Upper lobe of left lung (tissue), 6 donors: Measurements from ENCODE around the gene PREP. TPM values are rescaled to one million over a fixed set of nuclear protein-coding genes. Genes with fewer than 3 reads are reported as not detected.
A peak's percentile ranks its signal among the peaks of the same experiment; 100 is the strongest.

Source experiments
- ATAC-seq, 2 donors: fragments of 200-7000 bp; cut with Tn5 transposase; one replicate each; pipeline ENCODE4 v1.9.1; 2022; ENCODE audit warnings: mild to moderate bottlenecking in 2 of 2, moderate library complexity in 2 of 2; ENCODE audit not compliant: low FRiP score in 2 of 2
- DNase-seq, 2 donors: peaks; one replicate each; pipeline ENCODE4 v3.0.0-alpha.2; 2019 to 2020
- H3K27ac ChIP-seq, 4 donors: fragments of 200-600 bp; sonication (generic); one replicate each; pipeline ENCODE4 v1.5.1; 2016 to 2019
- H3K27me3 ChIP-seq, 4 donors: fragments of 200-600 bp; sonication (generic); one replicate each; pipeline ENCODE4 v1.5.1; 2017 to 2019
- H3K36me3 ChIP-seq, 4 donors: fragments of 200-600 bp; sonication (generic); one replicate each; pipeline ENCODE4 v1.5.1; 2016 to 2019
- H3K4me1 ChIP-seq, 4 donors: fragments of 200-600 bp; sonication (generic); one replicate each; pipeline ENCODE4 v1.5.1; 2018 to 2019
- H3K4me3 ChIP-seq, 4 donors: fragments of 200-600 bp; sonication (generic); one replicate each; pipeline ENCODE4 v1.5.1; 2017 to 2019; ENCODE audit warnings: mild to moderate bottlenecking in 2 of 4, moderate library complexity in 1 of 4
- H3K9me3 ChIP-seq, 4 donors: fragments of 200-600 bp; sonication (generic); one replicate each; pipeline ENCODE4 v1.5.1; 2018 to 2019
- CTCF ChIP-seq, 6 experiments: fragments of 450-650 bp in 4 of 6; fragments of 200-600 bp in 2 of 6; sonication (generic) in 2 of 6; IDR thresholded peaks; one replicate each; pipeline ENCODE4 v1.5.1; 2016 to 2019; ENCODE audit warnings: antibody characterized with exemption in 6 of 6
- EP300 ChIP-seq, 4 donors: sonication (generic); formaldehyde crosslinking; IDR thresholded peaks; one replicate each; pipeline ENCODE4 v1.5.1; 2017; ENCODE audit warnings: antibody characterized with exemption in 4 of 4, control low read depth in 2 of 4
- POLR2A ChIP-seq, 4 donors: fragments of 450-650 bp; IDR thresholded peaks; one replicate each; pipeline ENCODE4 v1.5.1; 2016 to 2017; ENCODE audit warnings: antibody characterized with exemption in 4 of 4, mild to moderate bottlenecking in 2 of 4
- POLR2AphosphoS5 ChIP-seq, 2 donors: sonication (generic); formaldehyde crosslinking; IDR thresholded peaks; one replicate each; pipeline ENCODE4 v1.5.1; 2017; ENCODE audit warnings: antibody characterized with exemption in 2 of 2
- WGBS, 2 donors: methylation state at CpG; one replicate each; pipeline ENCODE4 v1.1.5; 2017 to 2018; 5-methylcytosine and 5-hydroxymethylcytosine counted together
- total RNA-seq, 6 donors: library from RNA; depleted of rRNA in 4 of 6; stranded (reverse); fragments of >200 nt in 4 of 6; gene quantifications; one replicate each; pipeline versions ENCODE4 v1.1.0 to v1.2.1, GENCODE V29; 2016 to 2021
- donor health status: DM: no; HTN: no; CAD: no; lungs with moderate emphysema.
- donor health status: DM: no; HTN: yes; CAD: no; lungs with severe emphysema.

PREP gene
- total RNA-seq, 6 donors from 2014 or later, result 12.1 to 31.0 (median 28.9) TPM

GRCh38 chr6:105320271-105320670 is 82.6 kb downstream of the PREP start:
- Histone ChIP-seq H3K27me3 (no peaks in the 10 kb centered on the region), H3K9me3 (no peaks in the 10 kb centered on the region), H3K27ac (no peak overlapping the region), H3K36me3 (peaks cover 0 to 41% (median 19%) of the 10 kb centered on the region in 4 donors), H3K4me1 (peaks cover 0 to 13% (median 2%) of the 10 kb centered on the region in 4 donors), H3K4me3 (no peak overlapping the region)
- ATAC-seq (no peak), DNase-seq (no peak)
- no peak for TF ChIP-seq POLR2A (IDR thresholded peaks at IDR 0.05)
- no peak for TF ChIP-seq CTCF (IDR thresholded peaks at IDR 0.05)
- TF ChIP-seq POLR2AphosphoS5 (IDR thresholded peaks at IDR 0.05), result no peak
- 81 to 89% methylated on average over 1 of the region's 1 CpG for WGBS, 2 donors

- 100% methylated on average over 1 of the region's 1 CpG for WGBS, 2 donors
- Histone ChIP-seq H3K4me3 (no peak overlapping the region), H3K27ac (no peak overlapping the region), H3K27me3 (no peaks in the 10 kb centered on the region), H3K9me3 (no peaks in the 10 kb centered on the region), H3K4me1 (peaks cover 0 to 13% (median 2%) of the 10 kb centered on the region in 4 donors), H3K36me3 (peaks cover 0 to 37% (median 19%) of the 10 kb centered on the region in 4 donors)
- no peak for ATAC-seq
- DNase-seq, result no peak
- no peak for TF ChIP-seq EP300 (IDR thresholded peaks at IDR 0.05)
- no peak for TF ChIP-seq CTCF (IDR thresholded peaks at IDR 0.05)
- TF ChIP-seq POLR2A (IDR thresholded peaks at IDR 0.05), result no peak
- no peak for TF ChIP-seq POLR2AphosphoS5 (IDR thresholded peaks at IDR 0.05)
Measured at GRCh38 chr6:105319331-105319730, 83.6 kb downstream of the PREP start.

- Histone ChIP-seq H3K4me1 (peaks cover 0 to 13% (median 2%) of the 10 kb centered on the region in 4 donors), H3K9me3 (no peaks in the 10 kb centered on the region), H3K4me3 (no peak overlapping the region), H3K27me3 (no peaks in the 10 kb centered on the region), H3K36me3 (peaks cover 0 to 35% (median 17%) of the 10 kb centered on the region in 4 donors), H3K27ac (no peak overlapping the region)
- TF ChIP-seq POLR2A (IDR thresholded peaks at IDR 0.05) (no peak), POLR2AphosphoS5 (IDR thresholded peaks at IDR 0.05) (no peak), CTCF (IDR thresholded peaks at IDR 0.05) (no peak), EP300 (IDR thresholded peaks at IDR 0.05) (no peak)
- no peak for ATAC-seq
- no peak for DNase-seq
- WGBS, 2 donors, result 91% methylated on average over 7 of the region's 7 CpGs
Measured at GRCh38 chr6:105318660-105319059, 84.2 kb downstream of the PREP start.

- Histone ChIP-seq H3K27ac (no peak overlapping the region), H3K9me3 (no peaks in the 10 kb centered on the region), H3K4me1 (peaks cover 0 to 13% (median 2%) of the 10 kb centered on the region in 4 donors), H3K36me3 (peaks cover 0 to 27% (median 15%) of the 10 kb centered on the region in 4 donors), H3K27me3 (no peaks in the 10 kb centered on the region), H3K4me3 (no peak overlapping the region)
- ATAC-seq (no peak), DNase-seq (no peak)
- WGBS, 2 donors, result 84 to 91% methylated on average over 6 of the region's 6 CpGs
- TF ChIP-seq POLR2A (IDR thresholded peaks at IDR 0.05), result no peak
- no peak for TF ChIP-seq POLR2AphosphoS5 (IDR thresholded peaks at IDR 0.05)
- TF ChIP-seq EP300 (IDR thresholded peaks at IDR 0.05), result no peak
- peak in 4 of 6 experiments; percentile 20 to 51 (median 48) for TF ChIP-seq CTCF (IDR thresholded peaks at IDR 0.05)
Measured at GRCh38 chr6:105317607-105318533, 85.0 kb downstream of the PREP start.
